Fibroblast of mammary gland (primary cell): ENCODE data around the gene NEGR1.

Source experiments
- DNase-seq: peaks from one replicate; pipeline ENCODE4 v3.0.0-alpha.2; 2010; ENCODE audit warnings: low read depth
- H3K4me3 ChIP-seq: 2 replicates; pipeline ENCODE4 v1.5.1; 2011; ENCODE audit warnings: low read depth, mild to moderate bottlenecking, low read length, moderate library complexity; ENCODE audit not compliant: control insufficient read depth
- CTCF ChIP-seq: conservative IDR thresholded peaks from 2 replicates; pipeline ENCODE4 v1.5.1; 2011; ENCODE audit warnings: low read depth, low read length, inconsistent platforms; ENCODE audit not compliant: control insufficient read depth, insufficient read depth

NEGR1 gene

GRCh38 chr1:71561729-71562128, 720.6 kb downstream of the NEGR1 start:
- DNase-seq = peak; percentile 81
- no peak overlapping the region for H3K4me3 ChIP-seq
- no peak for TF ChIP-seq CTCF

- no peak for TF ChIP-seq CTCF
- H3K4me3 ChIP-seq = no peak overlapping the region
- peak; percentile 43 for DNase-seq
Measured at GRCh38 chr1:71561206-71561605, 721.1 kb downstream of the NEGR1 start.

GRCh38 chr1:71559880-71560279, 722.5 kb downstream of the NEGR1 start:
- no peak overlapping the region for H3K4me3 ChIP-seq
- no peak for DNase-seq
- TF ChIP-seq CTCF = no peak

DNA sequence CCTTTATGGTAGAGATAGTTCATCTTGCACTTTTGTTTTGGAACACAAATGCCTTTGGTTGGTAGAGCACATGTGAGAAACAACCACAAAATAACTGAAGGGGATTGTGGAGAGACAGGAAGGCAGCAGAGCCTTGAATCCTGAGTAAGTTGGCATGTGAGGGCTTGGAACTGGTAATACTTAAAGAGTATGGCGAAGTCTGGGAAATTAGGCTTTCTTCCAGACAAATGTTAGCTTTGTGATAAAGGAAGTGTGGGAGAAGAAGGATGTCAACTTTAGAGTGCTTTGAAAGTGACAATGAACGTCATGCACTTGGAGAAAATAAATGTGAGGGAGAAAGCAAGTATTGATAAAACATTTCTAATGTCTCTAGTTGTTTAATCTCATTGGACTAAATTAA, 725.2 kb downstream of the NEGR1 start:
- TF ChIP-seq CTCF = no peak
- no peak for DNase-seq
- H3K4me3 ChIP-seq = no peak overlapping the region

- H3K4me3 ChIP-seq = no peak overlapping the region
- no peak for TF ChIP-seq CTCF
- no peak for DNase-seq
Measured at GRCh38 chr1:71548398-71548890, 733.9 kb downstream of the NEGR1 start.

- no peak for DNase-seq
- TF ChIP-seq CTCF = no peak
- H3K4me3 ChIP-seq = no peak overlapping the region
Measured at GRCh38 chr1:71542155-71542554, 740.2 kb downstream of the NEGR1 start.

- TF ChIP-seq CTCF = no peak
- H3K4me3 ChIP-seq = no peak overlapping the region
- DNase-seq = no peak
Measured at GRCh38 chr1:71533950-71534349, 748.4 kb downstream of the NEGR1 start.
